GM19035 (cell line): ENCODE results near the gene SPON2.

Source experiments
- ATAC-seq: cut with Tn5 transposase; IDR thresholded peaks from one replicate; pipeline ENCODE4 v1.9.1; 2021; ENCODE audit not compliant: unreplicated experiment

The SPON2 gene

GRCh38 chr4:1172228-1172851, at the start of gene SPON2:
Gene SPON2 (minus strand): TSS chr4:1172583.
- ATAC-seq: no peak

GRCh38 chr4:1221155-1221870, 48.9 kb upstream of the SPON2 start:
- ATAC-seq: no peak

GRCh38 chr4:1220566-1220965, 48.2 kb upstream of the SPON2 start:
- ATAC-seq: no peak

- no peak for ATAC-seq
Observed at GRCh38 chr4:1219566-1219950, 47.2 kb upstream of the SPON2 start.

GRCh38 chr4:1218634-1219565, 46.5 kb upstream of the SPON2 start:
- ATAC-seq: peak; percentile 60

- ATAC-seq: no peak
Observed at GRCh38 chr4:1217366-1217765, 45.0 kb upstream of the SPON2 start.

- ATAC-seq: no peak
Observed at GRCh38 chr4:1216869-1217294, 44.5 kb upstream of the SPON2 start.

GRCh38 chr4:1216076-1216614, 43.8 kb upstream of the SPON2 start:
- ATAC-seq: no peak

- ATAC-seq: peak; percentile 53
Observed at GRCh38 chr4:1215141-1216075, 43.0 kb upstream of the SPON2 start.

- ATAC-seq: no peak
Observed at GRCh38 chr4:1214101-1215095, 42.0 kb upstream of the SPON2 start.

- ATAC-seq: no peak
Observed at GRCh38 chr4:1213336-1213995, 41.1 kb upstream of the SPON2 start.

GRCh38 chr4:1212546-1213335, 40.4 kb upstream of the SPON2 start:
- no peak for ATAC-seq

GRCh38 chr4:1211891-1212545, 39.6 kb upstream of the SPON2 start:
- ATAC-seq: no peak

GRCh38 chr4:1211371-1211770, 39.0 kb upstream of the SPON2 start:
- no peak for ATAC-seq

- no peak for ATAC-seq
Observed at GRCh38 chr4:1210971-1211370, 38.6 kb upstream of the SPON2 start.

GRCh38 chr4:1210241-1210841, 38.0 kb upstream of the SPON2 start:
- no peak for ATAC-seq

- no peak for ATAC-seq
Observed at GRCh38 chr4:1209821-1210220, 37.4 kb upstream of the SPON2 start.
